Fibroblast of lung (primary cell): ENCODE measurements around the gene NCAPH2.

Experiments used
- CTCF ChIP-seq, 2 donors: IDR thresholded peaks in 1 of 2; conservative IDR thresholded peaks in 1 of 2; 1 replicate in 1 of 2; 2 replicates in 1 of 2; pipeline ENCODE4 v1.5.1; 2011 to 2012; ENCODE audit warnings: low read length in 2 of 2, control low read depth in 1 of 2, inconsistent platforms in 1 of 2, low read depth in 1 of 2, mild to moderate bottlenecking in 1 of 2
- EZH2 ChIP-seq: IDR thresholded peaks from 2 replicates; pipeline ENCODE4 v1.5.1; 2012; ENCODE audit warnings: low read length, control low read depth, mild to moderate bottlenecking; ENCODE audit errors: missing control alignments

GRCh38 chr22:50547263-50547985 lies 39.4 kb downstream of the NCAPH2 start:
- TF ChIP-seq CTCF (conservative IDR thresholded peaks at IDR 0.05 in 1 of 2, IDR thresholded peaks at IDR 0.05 in 1 of 2; ENCODE audit: low read depth in 1 of 2, low read length in 2 of 2) (no peak), EZH2 (peak; percentile 62)
